K562 (cell line): Measurements from ENCODE around the gene EVI5. TPM values are rescaled to one million over a fixed set of nuclear protein-coding genes. Genes with fewer than 3 reads are reported as not detected.

Source experiments
- ATAC-seq: fragments of 200-7000 bp; cut with Tn5 transposase; 3 replicates; pipeline ENCODE4 v1.9.1; 2020; ENCODE audit warnings: moderate library complexity
- BruUV-seq: library from RNA; stranded (reverse); fragments of 400-500 nt; replicated peaks from 2 replicates; lab custom pipeline; 2021; lab: Mats Ljungman, UMichigan
- CTCF ChIA-PET: fragments of 300-600 bp; formaldehyde crosslinking; extraction: SDS; loops from one replicate; lab custom pipeline; 2021; ENCODE audit warnings: low intra/inter-chr PET ratio; lab: Yijun Ruan, JAX
- POLR2A ChIA-PET: fragments of 300-600, 350-650 bp; sonication (Branson Sonifier 250); formaldehyde crosslinking; extraction: SDS; loops from one replicate; lab custom pipeline; 2021; ENCODE audit warnings: antibody characterized with exemption, inconsistent platforms; lab: Yijun Ruan, JAX
- DNase-seq, 4 experiments: peaks; one replicate each; pipeline versions ENCODE4 v3.0.0 to v3.0.0-alpha.2; 2011 to 2018; ENCODE audit warnings: low spot score in 3 of 4, mixed read lengths in 3 of 4; ENCODE audit errors: extremely low read depth in 1 of 4
- FAIRE-seq: peaks from 2 replicates; lab custom pipeline; 2011; peaks lifted over from hg19 to GRCh38; lab: Jason Lieb, UNC
- H2AFZ ChIP-seq: 2 replicates; pipeline ENCODE4 v1.6.0; 2011; ENCODE audit warnings: low read depth, low read length, control low read depth, inconsistent platforms
- H3K27ac ChIP-seq: fragments of 200-600 bp; 3 replicates; pipeline ENCODE4 v1.8.0; 2011; ENCODE audit warnings: low read depth, mild to moderate bottlenecking, control low read depth, inconsistent platforms, low read length, moderate library complexity, mixed read lengths; ENCODE audit errors: extremely low read depth
- H3K27me3 ChIP-seq, 2 experiments: fragments of 300-600 bp in 1 of 2; 2 replicates in 1 of 2; 3 replicates in 1 of 2; pipeline versions ENCODE4 v1.6.0 to v1.8.0; 2011; ENCODE audit warnings: inconsistent platforms in 2 of 2, low read length in 2 of 2, mild to moderate bottlenecking in 1 of 2, mixed read lengths in 1 of 2, moderate library complexity in 1 of 2; ENCODE audit not compliant: control insufficient read depth in 2 of 2, insufficient read depth in 2 of 2
- H3K36me3 ChIP-seq: fragments of 300-600 bp; 3 replicates; pipeline ENCODE4 v1.8.0; 2011; ENCODE audit warnings: mild to moderate bottlenecking, low read length, inconsistent platforms; ENCODE audit not compliant: control insufficient read depth, insufficient read depth
- H3K4me1 ChIP-seq, 2 experiments: fragments of 200-600 bp in 1 of 2; replicated peaks in 1 of 2; 2 replicates in 1 of 2; 3 replicates in 1 of 2; pipeline versions ENCODE4 v1.5.1 to v1.8.0; 2011; ENCODE audit warnings: inconsistent platforms in 2 of 2, low read length in 2 of 2, mild to moderate bottlenecking in 1 of 2, mixed read lengths in 1 of 2, moderate library complexity in 1 of 2; ENCODE audit not compliant: control insufficient read depth in 2 of 2, insufficient read depth in 2 of 2
- H3K4me2 ChIP-seq: 2 replicates; pipeline ENCODE4 v1.6.1; 2011; ENCODE audit warnings: low read length, control low read depth, inconsistent platforms, mixed read lengths; ENCODE audit not compliant: insufficient read depth
- H3K4me3 ChIP-seq: fragments of 200-600 bp; sonication (generic), shearing (Covaris generic); 2 replicates; pipeline ENCODE4 v1.5.1; 2016; ENCODE audit warnings: control low read depth, inconsistent platforms
- H3K79me2 ChIP-seq: fragments of 200-600 bp; 3 replicates; pipeline ENCODE4 v1.8.0; 2011; ENCODE audit warnings: low read length, inconsistent platforms; ENCODE audit not compliant: control insufficient read depth, insufficient read depth
- H3K9ac ChIP-seq, 2 experiments: 2 replicates each; pipeline versions ENCODE4 v1.6.0 to v1.6.1; 2011; ENCODE audit warnings: low read depth in 2 of 2, low read length in 2 of 2, control low read depth in 1 of 2, inconsistent platforms in 1 of 2, mild to moderate bottlenecking in 1 of 2, mixed read lengths in 1 of 2; ENCODE audit not compliant: insufficient read depth in 1 of 2
- H3K9me1 ChIP-seq: one replicate; pipeline ENCODE4 v1.6.0; 2011; ENCODE audit warnings: inconsistent platforms, mild to moderate bottlenecking, low read length, moderate library complexity; ENCODE audit not compliant: control insufficient read depth, insufficient read depth
- H3K9me3 ChIP-seq: replicated peaks from 2 replicates; pipeline ENCODE4 v1.5.1; 2011; ENCODE audit warnings: low read depth, low read length, inconsistent platforms; ENCODE audit not compliant: control insufficient read depth, insufficient read depth
- H4K20me1 ChIP-seq: replicated peaks from 2 replicates; pipeline ENCODE4 v1.6.1; 2011; ENCODE audit warnings: low read length, inconsistent platforms, mixed read lengths; ENCODE audit not compliant: control insufficient read depth, insufficient read depth
- CBX2 ChIP-seq: fragments of 200-600 bp; sonication (generic); IDR thresholded peaks from one replicate; pipeline ENCODE4 v1.6.1; 2012; ENCODE audit warnings: mild to moderate bottlenecking, low read length, inconsistent platforms; ENCODE audit not compliant: insufficient read depth, poor library complexity, severe bottlenecking
- CEBPZ ChIP-seq: fragments of 150-350 bp; IDR thresholded peaks from 2 replicates; pipeline ENCODE4 v1.6.1; 2014; ENCODE audit warnings: low read depth, mild to moderate bottlenecking, low read length, borderline replicate concordance
- HMG20A ChIP-seq: fragments of 450-650 bp; formaldehyde crosslinking; conservative IDR thresholded peaks from 2 replicates; pipeline ENCODE4 v1.4.0; 2020; ENCODE audit warnings: mild to moderate bottlenecking, mixed read lengths
- MITF ChIP-seq: IDR thresholded peaks from 2 replicates; pipeline ENCODE4 v1.6.1; 2014; ENCODE audit warnings: antibody characterized with exemption
- PHB ChIP-seq: fragments of 250-450 bp; sonication (Bioruptor Pico); IDR thresholded peaks from 2 replicates; pipeline ENCODE4 v1.5.0; 2021
- TFE3 ChIP-seq: fragments of 450-650 bp; formaldehyde crosslinking; IDR thresholded peaks from 2 replicates; pipeline ENCODE4 v1.4.0; 2020; ENCODE audit warnings: mild to moderate bottlenecking, mixed read lengths
- ZNF232 ChIP-seq: sonication (generic); formaldehyde crosslinking; IDR thresholded peaks from 2 replicates; pipeline ENCODE4 v1.8.0; 2022; ENCODE audit warnings: mild to moderate bottlenecking, missing genetic modification reagents
- in situ Hi-C: fragments of 300-500 bp; cut with MboI; formaldehyde crosslinking; loops from 4 replicates; pipeline ENCODE4 v1.15.0; 2018; ENCODE audit warnings: inconsistent platforms, mixed read lengths
- intact Hi-C: fragments of 100-400 bp; cut with micrococcal nuclease; formaldehyde crosslinking; loops from 2 replicates; pipeline ENCODE4 v1.14.2; 2022
- polyA plus RNA-seq, 8 experiments: library from polyadenylated mRNA; depleted of rRNA in 4 of 8; stranded (reverse) in 5 of 8; unstranded in 3 of 8; fragments of >200 nt; fragmentation: Nextera tagmentation in 2 of 8; fragmentation: Illumina TruSeq in 1 of 8; extraction: Ambion mirVana in 2 of 8; extraction: Trizol in 1 of 8; gene quantifications; 2 replicates each; pipeline versions ENCODE4 v1.2.1 to v1.2.3, GENCODE V29; 2011 to 2014; ENCODE audit warnings: inconsistent platforms in 1 of 8, missing spikeins in 1 of 8
- total RNA-seq, 7 experiments: library from RNA; depleted of rRNA in 6 of 7; stranded (reverse); fragments of >200 nt in 6 of 7; fragmentation: Illumina TruSeq in 2 of 7; extraction: Trizol in 2 of 7; gene quantifications; 2 replicates each; pipeline versions ENCODE4 v1.2.1 to v1.2.3, GENCODE V29; 2011 to 2021; ENCODE audit warnings: low replicate concordance in 1 of 7

EVI5 gene
- total and polyA plus RNA-seq, 9 of the 15 experiments (the other 6 are each of a cell fraction or from before 2014, with no cell fraction given): 1.7 to 50.1 (median 13.7) TPM

GRCh38 chr1:92790081-92790480 is 5.2 kb upstream of the EVI5 start:
- Histone ChIP-seq H3K4me3 (no peak overlapping the region), H4K20me1 (no peaks in the 10 kb centered on the region), H3K9me1 (no peaks in the 10 kb centered on the region), H3K9ac (no peak overlapping the region), H3K4me2 (no peak overlapping the region), H3K27ac (no peak overlapping the region), H2AFZ (no peak overlapping the region), H3K9me3 (no peaks in the 10 kb centered on the region), H3K36me3 (no peaks in the 10 kb centered on the region), H3K4me1 (peaks cover 20 to 30% of the 10 kb centered on the region in 2 experiments; a peak in 4 of 5 replicates), H3K79me2 (no peaks in the 10 kb centered on the region), H3K27me3 (no peaks in the 10 kb centered on the region)
- intact Hi-C loops: no loop called here
- BruUV-seq: no TSS peak
- no peak for FAIRE-seq
- CTCF ChIA-PET: no interaction called here
- no peak for DNase-seq
- POLR2A ChIA-PET: interaction anchor here (0.7 to 3.2 kb wide), 3 partner anchors 12 to 38 kb away, joined by 3 to 12 read pairs (median 4); no protein-coding TSS in a partner anchor
- in situ Hi-C loops: no loop called here
- ATAC-seq: no peak
- TF ChIP-seq CBX2: no peak
- no peak for TF ChIP-seq PHB (CRISPR knock-in tag)
- no peak for TF ChIP-seq TFE3 (CRISPR knock-in tag)
- no peak for TF ChIP-seq CEBPZ
- TF ChIP-seq MITF: no peak
- no peak for TF ChIP-seq ZNF232 (CRISPR knock-in tag)
- no peak for TF ChIP-seq HMG20A
- TF ChIP-seq, all 486 proteins: peak for 0
